T47D (cell line): ENCODE measurements around the gene GDPD5.
A peak's percentile ranks its signal among the peaks of the same experiment; 100 is the strongest.

ENCODE experiments used
- DNase-seq, 2 experiments: peaks; one replicate each; pipeline versions ENCODE4 v3.0.0 to v3.0.0-alpha.2; 2011 to 2012; ENCODE audit warnings: low read depth in 1 of 2, low spot score in 1 of 2
- JUND ChIP-seq: IDR thresholded peaks from 2 replicates; pipeline ENCODE4 v1.6.1; 2012; ENCODE audit warnings: low read depth
- in situ Hi-C: cut with HindIII; loops from 2 replicates; pipeline ENCODE4 v1.10.0; 2016; ENCODE audit warnings: low sequenced_read_pairs, low pct_unique_long_range_greater_than_20kb

Gene GDPD5

GRCh38 chr11:75509020-75509720 is 16.6 kb downstream of the GDPD5 start:
- in situ Hi-C loops = no loop called here
- peak in 1 of 2 experiments; percentile 51 for DNase-seq
- no peak for TF ChIP-seq JUND

DNA sequence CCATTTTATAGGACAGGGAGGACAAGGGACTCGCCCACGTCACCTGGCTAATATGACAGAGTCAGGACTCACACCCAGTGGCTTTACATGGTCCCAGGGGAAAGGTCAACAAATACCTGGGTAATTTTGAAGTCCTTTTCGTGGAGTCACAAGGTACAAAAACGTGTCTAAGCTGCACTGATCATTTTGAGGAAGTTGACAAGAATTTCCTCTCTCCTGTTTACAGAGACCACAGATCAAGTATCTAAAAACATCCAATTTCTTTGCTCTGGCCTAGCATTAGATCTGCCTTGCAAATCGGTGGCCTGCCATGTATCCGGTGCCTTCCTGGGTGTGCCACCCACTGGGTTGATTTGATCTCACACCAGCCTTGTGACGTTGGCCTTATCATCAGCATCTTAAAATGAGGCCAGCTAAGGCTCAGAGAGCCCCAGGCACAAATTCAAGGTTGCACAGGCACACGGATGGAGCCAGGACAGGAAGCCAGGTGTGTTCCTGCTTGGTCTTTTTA is 17.6 kb downstream of the GDPD5 start:
- peak in 1 of 2 experiments; percentile 73 for DNase-seq
- no peak for TF ChIP-seq JUND
- in situ Hi-C loops = no loop called here

DNA sequence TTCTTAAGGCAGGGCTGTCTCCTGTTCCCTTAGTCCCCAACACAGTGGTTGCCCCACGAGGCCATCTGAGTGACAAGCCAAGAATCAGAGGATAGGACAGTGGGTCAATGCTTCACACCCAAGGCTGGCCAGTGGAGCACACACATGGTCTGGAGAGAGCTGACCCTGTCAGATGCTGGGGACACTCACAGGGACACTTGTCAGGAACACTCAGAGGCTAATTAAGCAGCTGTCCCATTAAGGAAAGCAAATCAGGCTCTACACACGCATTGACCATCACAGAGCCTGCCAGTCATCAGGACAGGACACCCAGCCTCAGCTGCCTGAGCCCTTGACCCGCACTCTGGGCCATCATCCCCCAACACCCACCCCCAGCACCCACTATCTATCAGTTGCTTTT is 18.2 kb downstream of the GDPD5 start:
- in situ Hi-C loops = no loop called here
- no peak for DNase-seq
- no peak for TF ChIP-seq JUND

DNA sequence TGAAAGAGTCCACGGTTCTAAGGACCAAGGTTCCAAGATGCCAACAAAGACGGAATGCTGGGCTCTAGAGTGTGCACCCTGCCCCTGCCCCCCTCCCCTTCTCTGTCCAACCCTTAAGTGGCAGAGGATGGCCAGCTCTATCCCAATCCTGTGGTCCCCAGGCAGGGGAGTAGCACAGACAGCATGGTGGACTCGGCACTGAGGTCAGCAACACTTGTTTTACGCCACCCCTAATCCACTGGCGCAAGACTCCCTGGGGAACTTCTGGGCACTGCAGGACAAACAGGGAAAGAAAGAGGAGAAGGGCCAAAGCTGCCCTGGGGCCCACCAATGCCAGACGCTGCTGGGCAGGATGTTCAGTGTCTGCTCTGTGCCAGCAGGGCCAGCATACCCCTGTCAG is 18.9 kb downstream of the GDPD5 start:
- in situ Hi-C loops = no loop called here
- no peak for DNase-seq
- no peak for TF ChIP-seq JUND

DNA sequence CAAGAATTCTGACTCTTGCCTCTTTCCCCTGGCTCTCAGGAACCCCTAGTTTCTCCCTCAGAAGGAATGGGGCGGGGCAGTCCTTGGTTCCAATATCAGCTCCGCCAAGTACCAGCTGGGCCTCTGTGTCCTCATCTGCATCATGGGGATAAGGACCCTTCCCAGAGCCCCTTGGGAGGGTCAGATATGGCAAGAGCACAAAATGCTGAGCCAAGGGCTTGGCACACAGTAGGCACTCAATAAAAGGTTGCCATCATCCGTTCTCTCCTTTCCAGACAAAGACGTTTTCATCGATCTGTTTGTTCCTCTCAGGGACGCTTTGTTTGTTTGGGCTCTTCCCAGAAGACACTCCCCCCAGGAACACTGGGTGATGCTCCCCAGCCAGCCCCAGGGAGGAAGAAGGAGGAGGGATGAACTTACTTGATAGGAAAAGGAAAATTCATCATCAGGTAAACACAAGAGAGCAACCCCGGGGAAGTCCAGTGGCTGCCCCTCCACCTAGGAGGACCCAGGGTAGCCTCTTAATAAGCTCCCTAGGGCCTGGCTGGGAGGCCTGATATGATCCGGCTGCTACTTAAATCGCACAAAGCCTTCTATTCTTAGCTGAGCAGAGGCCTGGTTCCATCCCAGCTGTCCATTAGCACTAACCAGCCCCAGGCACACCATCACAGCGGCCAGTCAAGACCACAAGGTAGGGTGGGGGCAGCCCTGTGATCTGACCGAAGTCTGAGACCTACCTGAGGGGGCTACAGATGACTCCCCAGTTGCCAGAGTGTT is 19.6 kb downstream of the GDPD5 start:
- in situ Hi-C loops = no loop called here
- DNase-seq = no peak
- TF ChIP-seq JUND = no peak

- no peak for DNase-seq
- in situ Hi-C loops = no loop called here
- no peak for TF ChIP-seq JUND
These were observed 21.2 kb downstream of the GDPD5 start for GRCh38 chr11:75504501-75504900.

DNA sequence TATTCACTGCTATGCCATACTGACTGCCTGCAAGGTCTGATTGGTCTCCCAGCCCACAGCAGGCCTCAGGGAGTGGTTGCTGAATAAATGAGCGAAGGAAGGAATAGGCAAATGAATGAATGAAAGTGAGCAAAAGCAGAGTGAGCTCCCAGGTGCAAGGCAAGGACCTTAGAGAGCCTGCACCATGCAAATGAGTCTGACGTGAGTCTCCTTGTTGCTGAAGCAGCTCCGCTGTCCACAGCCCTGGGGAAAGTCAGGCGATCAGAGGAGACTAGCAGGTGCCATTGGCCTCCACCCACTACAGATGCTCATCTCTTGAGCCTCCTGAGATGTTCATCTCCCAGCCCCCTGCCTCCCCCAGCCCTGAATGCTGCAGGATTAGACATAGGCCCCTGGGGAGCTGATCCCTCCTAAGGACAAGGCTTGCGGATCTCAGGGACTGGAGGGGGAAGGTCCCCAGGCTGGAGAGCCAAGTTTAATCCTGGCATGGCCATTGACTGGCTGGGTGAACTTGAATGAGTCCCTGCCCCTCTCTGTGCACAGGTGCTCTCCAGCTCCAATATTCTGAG is 22.1 kb downstream of the GDPD5 start:
- TF ChIP-seq JUND = no peak
- no peak for DNase-seq
- in situ Hi-C loops = no loop called here

DNA sequence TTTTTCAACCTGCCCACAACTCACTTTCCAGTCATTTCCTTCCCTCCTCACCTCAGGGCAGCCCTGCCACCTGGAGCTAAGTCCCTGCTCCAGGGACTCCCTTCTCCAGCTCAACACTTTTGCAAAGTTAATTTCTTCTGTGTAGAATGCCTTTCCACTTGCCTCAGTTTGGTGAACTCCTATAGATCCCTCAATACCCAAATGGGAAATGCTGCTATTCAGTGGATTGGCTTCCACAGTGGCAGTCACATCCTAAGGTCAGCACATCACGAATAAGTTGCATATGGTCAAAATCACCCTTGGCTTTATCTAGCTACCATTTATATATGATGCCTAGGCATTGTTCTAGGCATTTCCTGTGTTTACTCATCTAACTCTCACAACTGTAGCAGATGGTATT is 23.6 kb downstream of the GDPD5 start:
- DNase-seq = no peak
- in situ Hi-C loops = no loop called here
- TF ChIP-seq JUND = no peak

GRCh38 chr11:75500742-75501141 is 25.0 kb downstream of the GDPD5 start:
- in situ Hi-C loops = no loop called here
- no peak for DNase-seq
- no peak for TF ChIP-seq JUND

- in situ Hi-C loops = no loop called here
- no peak for DNase-seq
- TF ChIP-seq JUND = no peak
These were observed 26.1 kb downstream of the GDPD5 start for GRCh38 chr11:75499423-75500190.

DNA sequence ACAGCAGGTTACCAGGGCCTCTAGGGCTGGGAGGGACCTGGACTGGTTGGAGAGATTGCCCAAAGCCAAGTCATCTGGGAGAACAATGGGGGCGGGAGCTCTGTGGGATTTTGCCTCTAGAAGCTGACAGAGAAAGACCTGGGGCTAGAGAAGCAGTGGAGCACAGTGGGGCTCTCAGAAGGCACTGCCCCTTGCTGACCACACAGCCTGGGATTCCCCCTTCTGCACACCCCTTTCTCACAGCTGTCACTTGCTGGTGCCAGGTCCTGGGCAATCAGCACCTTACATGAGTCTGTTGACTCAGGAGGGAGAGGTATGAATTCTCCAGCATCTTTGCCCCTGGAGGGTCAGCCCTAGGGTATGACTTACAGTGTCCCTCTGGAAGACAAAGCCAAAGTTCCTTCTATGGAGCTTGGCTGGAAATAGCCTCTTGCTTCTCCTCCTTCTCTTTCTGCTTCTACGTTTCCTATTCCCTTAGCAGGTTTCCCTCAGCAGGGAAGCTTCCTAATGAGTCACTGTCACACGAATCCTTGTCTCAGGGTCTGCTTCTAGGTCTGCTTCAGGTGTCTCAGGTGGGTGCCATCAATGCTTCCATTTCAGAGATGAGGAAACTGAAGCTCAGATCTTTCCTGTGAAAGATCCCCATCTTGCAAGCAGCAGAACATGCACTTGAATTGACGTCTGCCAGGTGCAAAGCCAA is 27.0 kb downstream of the GDPD5 start:
- no peak for DNase-seq
- in situ Hi-C loops = no loop called here

More for the DNA sequence above, 27.0 kb downstream of the GDPD5 start:
- no peak for TF ChIP-seq JUND
